Cardiac muscle cell (in vitro differentiated cells and primary cell): ENCODE data around the gene TNF. TPM values are rescaled to one million over a fixed set of nuclear protein-coding genes. Genes with fewer than 3 reads are reported as not detected.
A peak's percentile ranks its signal among the peaks of the same experiment; 100 is the strongest.

Experiments
- DNase-seq, 2 donors: peaks; one replicate each; pipeline versions ENCODE4 v3.0.0 to v3.0.0-alpha.2; 2010 to 2017; ENCODE audit warnings: low read depth in 1 of 2, low spot score in 1 of 2
- H3K27ac ChIP-seq: fragments of 200-600 bp; sonication (generic); 2 replicates; pipeline ENCODE4 v1.5.1; 2016
- H3K27me3 ChIP-seq: fragments of 200-600 bp; sonication (generic); 2 replicates; pipeline ENCODE4 v1.6.0; 2016; ENCODE audit warnings: control low read depth
- H3K36me3 ChIP-seq: fragments of 200-600 bp; sonication (generic); 2 replicates; pipeline ENCODE4 v1.5.1; 2016; ENCODE audit warnings: control low read depth
- H3K4me1 ChIP-seq: fragments of 200-600 bp; sonication (generic); 2 replicates; pipeline ENCODE4 v1.8.1; 2017; ENCODE audit warnings: low read depth, mild to moderate bottlenecking, mixed run types
- H3K4me3 ChIP-seq: fragments of 200-600 bp; sonication (generic); 2 replicates; pipeline ENCODE4 v1.5.1; 2016; ENCODE audit warnings: mild to moderate bottlenecking
- H3K9me3 ChIP-seq: fragments of 200-600 bp; sonication (generic); 2 replicates; pipeline ENCODE4 v1.5.1; 2017; ENCODE audit warnings: low read depth, mild to moderate bottlenecking, control low read depth
- polyA plus RNA-seq: library from polyadenylated mRNA; unstranded; fragments of >200 nt; fragmentation: Nextera tagmentation; extraction: Ambion mirVana; gene quantifications from 2 replicates; pipeline ENCODE4 v1.2.1, GENCODE V29; 2016
- total RNA-seq: library from RNA; depleted of rRNA; stranded (reverse); fragments of >200 nt; gene quantifications from 2 replicates; pipeline ENCODE4 v1.2.3, GENCODE V29; 2016
- TF ChIP-seq, protein P1 (sequence below): IDR thresholded peaks from 2 replicates; pipeline ENCODE4 v1.5.1; 2012; ENCODE audit warnings: low read depth, mild to moderate bottlenecking, low read length

Gene TNF
- total and polyA plus RNA-seq, 2 experiments from 2014 or later, result not detected

GRCh38 chr6:31541059-31541657, 34.2 kb upstream of the TNF start:
- DNase-seq, result peak; percentile 42 to 76
- H3K4me3 ChIP-seq, result peak overlapping the region; percentile 88
- peaks cover 19% of the 10 kb centered on the region for H3K4me1 ChIP-seq
- H3K36me3 ChIP-seq, result peaks cover 38% of the 10 kb centered on the region
- TF ChIP-seq, protein P1, sequence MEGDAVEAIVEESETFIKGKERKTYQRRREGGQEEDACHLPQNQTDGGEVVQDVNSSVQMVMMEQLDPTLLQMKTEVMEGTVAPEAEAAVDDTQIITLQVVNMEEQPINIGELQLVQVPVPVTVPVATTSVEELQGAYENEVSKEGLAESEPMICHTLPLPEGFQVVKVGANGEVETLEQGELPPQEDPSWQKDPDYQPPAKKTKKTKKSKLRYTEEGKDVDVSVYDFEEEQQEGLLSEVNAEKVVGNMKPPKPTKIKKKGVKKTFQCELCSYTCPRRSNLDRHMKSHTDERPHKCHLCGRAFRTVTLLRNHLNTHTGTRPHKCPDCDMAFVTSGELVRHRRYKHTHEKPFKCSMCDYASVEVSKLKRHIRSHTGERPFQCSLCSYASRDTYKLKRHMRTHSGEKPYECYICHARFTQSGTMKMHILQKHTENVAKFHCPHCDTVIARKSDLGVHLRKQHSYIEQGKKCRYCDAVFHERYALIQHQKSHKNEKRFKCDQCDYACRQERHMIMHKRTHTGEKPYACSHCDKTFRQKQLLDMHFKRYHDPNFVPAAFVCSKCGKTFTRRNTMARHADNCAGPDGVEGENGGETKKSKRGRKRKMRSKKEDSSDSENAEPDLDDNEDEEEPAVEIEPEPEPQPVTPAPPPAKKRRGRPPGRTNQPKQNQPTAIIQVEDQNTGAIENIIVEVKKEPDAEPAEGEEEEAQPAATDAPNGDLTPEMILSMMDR, result no peak
- peak overlapping the region; percentile 98 for H3K27ac ChIP-seq
- H3K9me3 ChIP-seq, result no peaks in the 10 kb centered on the region
- no peaks in the 10 kb centered on the region for H3K27me3 ChIP-seq

DNA sequence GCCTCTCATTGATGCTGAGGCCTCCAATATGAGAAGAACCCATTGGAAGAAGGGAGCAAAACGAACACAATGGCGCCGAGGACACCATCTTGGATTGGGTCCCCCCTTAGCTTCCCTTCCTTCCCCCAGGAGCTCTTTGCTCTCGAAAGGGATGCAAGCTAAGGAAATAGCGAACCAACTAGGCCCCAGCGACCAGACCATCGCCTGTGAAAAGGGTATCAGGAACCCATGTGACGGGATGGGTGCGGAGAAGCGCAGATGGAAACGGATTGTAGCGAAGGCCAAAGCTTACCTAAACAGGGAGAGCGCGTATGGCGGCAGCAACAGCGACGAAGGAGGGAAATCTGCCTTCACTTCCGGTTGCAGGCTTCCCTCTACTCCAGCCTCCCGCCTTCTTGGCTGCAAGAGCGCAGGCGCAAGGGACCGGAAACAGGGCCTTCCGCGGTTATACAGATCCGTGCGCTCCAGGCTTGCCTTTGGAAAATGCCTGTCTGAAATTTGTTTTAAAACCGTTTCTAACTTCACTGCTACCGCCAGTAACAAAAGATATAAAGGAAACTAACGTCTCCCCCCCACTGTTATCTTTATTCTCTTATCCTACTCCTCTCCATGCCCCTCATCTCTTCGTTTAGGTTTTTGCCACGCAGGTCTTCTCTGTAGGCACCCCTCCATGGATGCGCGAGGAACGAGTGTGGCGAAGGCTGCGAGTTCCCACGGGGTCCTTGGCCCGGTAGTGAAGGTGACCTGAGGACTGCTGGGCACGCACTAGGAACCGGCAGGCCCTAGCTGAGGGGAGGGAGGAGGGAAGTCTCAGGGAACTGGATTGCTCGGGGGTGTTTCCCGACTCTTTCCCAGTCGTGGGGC, 33.5 kb upstream of the TNF start, which contains the start of gene DDX39B:
DDX39B (minus strand) TSS at position 346 of the 864 bp plus-strand sequence. CDS start 1,471 bp downstream, outside the sequence.
- Histone ChIP-seq H3K27ac (peak within 1 kb of the TSS; percentile 98), H3K4me3 (peak within 1 kb of the TSS; percentile 88), H3K27me3 (no peaks in the 10 kb centered on the region), H3K36me3 (peaks cover 30% of the 10 kb centered on the region), H3K9me3 (no peaks in the 10 kb centered on the region), H3K4me1 (peaks cover 19% of the 10 kb centered on the region)
- peak; percentile 97 to 98 for DNase-seq
- TF ChIP-seq, protein P1, result no peak

- Histone ChIP-seq H3K9me3 (no peaks in the 10 kb centered on the region), H3K36me3 (peaks cover 17% of the 10 kb centered on the region), H3K27me3 (no peaks in the 10 kb centered on the region), H3K27ac (no peak overlapping the region), H3K4me3 (no peak overlapping the region), H3K4me1 (peaks cover 25% of the 10 kb centered on the region)
- TF ChIP-seq, protein P1, result no peak
- DNase-seq, result no peak
Observed at GRCh38 chr6:31543639-31544038, 31.7 kb upstream of the TNF start.

DNA sequence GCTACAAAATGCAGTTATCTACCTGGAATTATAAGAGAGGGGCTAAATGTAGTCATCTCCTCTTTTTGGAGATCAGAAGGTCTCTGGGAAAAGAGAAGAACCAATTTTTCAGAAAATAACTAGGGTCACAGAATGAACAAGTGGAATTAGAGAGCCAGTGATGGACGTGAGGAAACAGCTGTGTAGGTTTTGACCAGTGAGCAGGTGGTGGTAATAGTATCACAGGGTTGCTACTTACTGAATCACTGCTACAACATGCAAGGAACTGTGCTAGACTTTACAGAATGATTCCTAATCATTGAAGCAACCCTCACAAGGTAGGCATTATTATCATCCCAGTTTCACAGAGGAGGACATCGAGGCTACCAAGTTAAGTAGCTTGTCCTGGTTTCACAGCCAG, 30.7 kb upstream of the TNF start:
- H3K4me3 ChIP-seq, result no peak overlapping the region
- H3K9me3 ChIP-seq, result no peaks in the 10 kb centered on the region
- H3K27ac ChIP-seq, result no peak overlapping the region
- H3K36me3 ChIP-seq, result peaks cover 18% of the 10 kb centered on the region
- peaks cover 20% of the 10 kb centered on the region for H3K4me1 ChIP-seq
- no peaks in the 10 kb centered on the region for H3K27me3 ChIP-seq
- DNase-seq, result no peak
- TF ChIP-seq, protein P1, result no peak

- Histone ChIP-seq H3K36me3 (peaks cover 14% of the 10 kb centered on the region), H3K27ac (no peak overlapping the region), H3K27me3 (no peaks in the 10 kb centered on the region), H3K4me1 (peaks cover 14% of the 10 kb centered on the region), H3K9me3 (no peaks in the 10 kb centered on the region), H3K4me3 (no peak overlapping the region)
- no peak for DNase-seq
- TF ChIP-seq, protein P1, result no peak
Observed at GRCh38 chr6:31545291-31545690, 30.1 kb upstream of the TNF start.
